Activated CD4-positive, alpha-beta T cell treated with anti-CD3 and anti-CD28 coated beads for 48 hours (primary cell): ENCODE data around the gene TRPV6.

ENCODE experiments used
- DNase-seq: peaks from one replicate; pipeline ENCODE4 v3.0.0-alpha.2; 2020

Gene TRPV6

GRCh38 chr7:142847353-142847752 is 38.2 kb downstream of the TRPV6 start:
- DNase-seq = no peak

GRCh38 chr7:142842251-142842766 is 43.2 kb downstream of the TRPV6 start:
- no peak for DNase-seq

GRCh38 chr7:142838461-142839213 is 46.9 kb downstream of the TRPV6 start:
- DNase-seq = no peak

- no peak for DNase-seq
These were observed 49.1 kb downstream of the TRPV6 start for GRCh38 chr7:142836426-142836825.

- DNase-seq = no peak
These were observed 50.1 kb downstream of the TRPV6 start for GRCh38 chr7:142835487-142835886.

GRCh38 chr7:142833174-142834048 is 52.1 kb downstream of the TRPV6 start:
- DNase-seq = no peak

- no peak for DNase-seq
These were observed 53.1 kb downstream of the TRPV6 start for GRCh38 chr7:142832417-142832816.

- DNase-seq = no peak
These were observed 57.5 kb downstream of the TRPV6 start for GRCh38 chr7:142827951-142828500.

- no peak for DNase-seq
These were observed 62.8 kb downstream of the TRPV6 start for GRCh38 chr7:142822714-142823113.
